ENCODE results near the gene HGFAC.

HGFAC gene

DNA sequence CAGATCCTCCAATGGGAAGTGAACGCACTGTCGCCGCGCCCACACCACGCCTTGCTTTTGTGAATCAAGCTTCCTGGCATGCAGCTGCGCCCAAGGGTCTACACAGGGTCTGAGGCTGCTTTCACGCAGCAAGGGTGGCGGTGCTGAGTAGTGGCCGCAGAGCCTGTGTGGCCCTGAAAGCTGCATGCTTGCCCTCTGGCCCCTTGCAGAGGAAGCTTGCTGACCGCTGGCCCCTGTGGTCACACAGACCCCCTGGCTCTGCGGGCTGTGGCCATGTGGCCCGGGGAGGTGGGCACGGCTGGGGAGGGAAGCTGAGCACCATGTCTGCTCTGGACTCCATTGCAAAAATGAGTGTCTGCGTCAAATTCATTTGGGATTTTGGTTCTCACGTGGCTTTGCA is 30.1 kb downstream of the HGFAC start:
- Histone ChIP-seq H3K4me3 (ENCODE audit: low read length) (no peak overlapping the region), H3K27ac (ENCODE audit: low read depth, low read length) (no peak overlapping the region), H3K79me2 (ENCODE audit: control insufficient read depth, low read length) (no peaks in the 10 kb centered on the region), H4K20me1 (ENCODE audit: control insufficient read depth, insufficient read depth, low read depth, low read length) (no peaks in the 10 kb centered on the region), H3K4me1 (ENCODE audit: control insufficient read depth, low read length) (no peaks in the 10 kb centered on the region), H3F3A (ENCODE audit: control insufficient read depth, insufficient read depth) (no peaks in the 10 kb centered on the region), H3K9me3 (ENCODE audit: control insufficient read depth, insufficient read depth, low read length) (peaks cover 11% of the 10 kb centered on the region; the same call in 1 of the 2 replicates), H3K36me3 (ENCODE audit: control insufficient read depth, low read length) (no peaks in the 10 kb centered on the region), H3K9me2 (replicated peaks; ENCODE audit: control insufficient read depth, low read length) (no peaks in the 10 kb centered on the region), H3K4me2 (ENCODE audit: low read length) (no peak overlapping the region), H3K27me3 (ENCODE audit: control insufficient read depth, low read length) (no peaks in the 10 kb centered on the region)
- TF ChIP-seq EZH2phosphoT487 (IDR thresholded peaks at IDR 0.05; ENCODE audit: borderline replicate concordance, low read length) = no peak
- TF ChIP-seq, protein P1, sequence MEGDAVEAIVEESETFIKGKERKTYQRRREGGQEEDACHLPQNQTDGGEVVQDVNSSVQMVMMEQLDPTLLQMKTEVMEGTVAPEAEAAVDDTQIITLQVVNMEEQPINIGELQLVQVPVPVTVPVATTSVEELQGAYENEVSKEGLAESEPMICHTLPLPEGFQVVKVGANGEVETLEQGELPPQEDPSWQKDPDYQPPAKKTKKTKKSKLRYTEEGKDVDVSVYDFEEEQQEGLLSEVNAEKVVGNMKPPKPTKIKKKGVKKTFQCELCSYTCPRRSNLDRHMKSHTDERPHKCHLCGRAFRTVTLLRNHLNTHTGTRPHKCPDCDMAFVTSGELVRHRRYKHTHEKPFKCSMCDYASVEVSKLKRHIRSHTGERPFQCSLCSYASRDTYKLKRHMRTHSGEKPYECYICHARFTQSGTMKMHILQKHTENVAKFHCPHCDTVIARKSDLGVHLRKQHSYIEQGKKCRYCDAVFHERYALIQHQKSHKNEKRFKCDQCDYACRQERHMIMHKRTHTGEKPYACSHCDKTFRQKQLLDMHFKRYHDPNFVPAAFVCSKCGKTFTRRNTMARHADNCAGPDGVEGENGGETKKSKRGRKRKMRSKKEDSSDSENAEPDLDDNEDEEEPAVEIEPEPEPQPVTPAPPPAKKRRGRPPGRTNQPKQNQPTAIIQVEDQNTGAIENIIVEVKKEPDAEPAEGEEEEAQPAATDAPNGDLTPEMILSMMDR (IDR thresholded peaks at IDR 0.05; ENCODE audit: low read depth, low read length, poor library complexity, severe bottlenecking) = no peak

DNA sequence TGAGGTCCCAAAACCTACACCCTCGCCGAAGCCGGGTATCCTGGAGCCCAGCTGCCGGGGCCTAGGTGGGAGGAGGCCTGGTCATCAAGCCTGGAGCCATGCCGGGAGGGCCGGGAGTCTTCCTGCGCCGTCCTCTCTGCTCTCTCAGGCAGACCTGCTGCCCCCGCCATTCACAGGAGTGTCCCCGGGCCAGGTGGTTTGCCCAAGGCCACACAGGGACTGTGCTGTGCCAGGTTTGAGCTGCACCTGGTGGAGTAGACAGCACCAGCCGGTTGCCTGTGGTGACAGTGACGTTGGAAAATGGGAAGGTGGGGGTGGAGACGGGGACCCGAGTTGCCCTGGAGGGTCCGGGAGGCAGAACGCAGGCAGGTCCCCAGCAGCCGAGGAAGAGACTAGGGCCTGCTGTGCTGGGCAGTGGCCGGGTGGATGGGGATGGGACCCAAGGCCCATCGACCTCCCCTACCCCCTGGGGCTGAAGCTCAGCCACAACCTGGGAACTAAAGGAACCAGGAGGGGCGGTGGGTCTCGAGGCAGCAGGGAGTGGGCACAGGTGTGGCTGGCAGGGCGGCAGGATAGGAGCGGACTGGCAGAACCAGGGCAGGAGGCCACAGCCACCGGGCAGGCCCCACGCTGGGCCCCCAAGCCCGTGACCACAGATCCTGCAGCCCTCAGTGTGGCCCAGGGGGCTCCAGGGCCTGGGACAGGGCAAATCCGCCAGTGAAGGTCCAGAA is 30.8 kb downstream of the HGFAC start:
- Histone ChIP-seq H3K79me2 (ENCODE audit: control insufficient read depth, low read length) (no peaks in the 10 kb centered on the region), H3K27me3 (ENCODE audit: control insufficient read depth, low read length) (no peaks in the 10 kb centered on the region), H3F3A (ENCODE audit: control insufficient read depth, insufficient read depth) (no peaks in the 10 kb centered on the region), H3K36me3 (ENCODE audit: control insufficient read depth, low read length) (no peaks in the 10 kb centered on the region), H4K20me1 (ENCODE audit: control insufficient read depth, insufficient read depth, low read depth, low read length) (no peaks in the 10 kb centered on the region), H3K4me1 (ENCODE audit: control insufficient read depth, low read length) (no peaks in the 10 kb centered on the region), H3K4me3 (ENCODE audit: low read length) (no peak overlapping the region), H3K9me2 (replicated peaks; ENCODE audit: control insufficient read depth, low read length) (no peaks in the 10 kb centered on the region), H3K4me2 (ENCODE audit: low read length) (no peak overlapping the region), H3K27ac (ENCODE audit: low read depth, low read length) (no peak overlapping the region), H3K9me3 (ENCODE audit: control insufficient read depth, insufficient read depth, low read length) (peaks cover 11% of the 10 kb centered on the region; the same call in 1 of the 2 replicates)
- TF ChIP-seq, protein P1 (IDR thresholded peaks at IDR 0.05; ENCODE audit: low read depth, low read length, poor library complexity, severe bottlenecking) = no peak
- no peak for TF ChIP-seq EZH2phosphoT487 (IDR thresholded peaks at IDR 0.05; ENCODE audit: borderline replicate concordance, low read length)

DNA sequence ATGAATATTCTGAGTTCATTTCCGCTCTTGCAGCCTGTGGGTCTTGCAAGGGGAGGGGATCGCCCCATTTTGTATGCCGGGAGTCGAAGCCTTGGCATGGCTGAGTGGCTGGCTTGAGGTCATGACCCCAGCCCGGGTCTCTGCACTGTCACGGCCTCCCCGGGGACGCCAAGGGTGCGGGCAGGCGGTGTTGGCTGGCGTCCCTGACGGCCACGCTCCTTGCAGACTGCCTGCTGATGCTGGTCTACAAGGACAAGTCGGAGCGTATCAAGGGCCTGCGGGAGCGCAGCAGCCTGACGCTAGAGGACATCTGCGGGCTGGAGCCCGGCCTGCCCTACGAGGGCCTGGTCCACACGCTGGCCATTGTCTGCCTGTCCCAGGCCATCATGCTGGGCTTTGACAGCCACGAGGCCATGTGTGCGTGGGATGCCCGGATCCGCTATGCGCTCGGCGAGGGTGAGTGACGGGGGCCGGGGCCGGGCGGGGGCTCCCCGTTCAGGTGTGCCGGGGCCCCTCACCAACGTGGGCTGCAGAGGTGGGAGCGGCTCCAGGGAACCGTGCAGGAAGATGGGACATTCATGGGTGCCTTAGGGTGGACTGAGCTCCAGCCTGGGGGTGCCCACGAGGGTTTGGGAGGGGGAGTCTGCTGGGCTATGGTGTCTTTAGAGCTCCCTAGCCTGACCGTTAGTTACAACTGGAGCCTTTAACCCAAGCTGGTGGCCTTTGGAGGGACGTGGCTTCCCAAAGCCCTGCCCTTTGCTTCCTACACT is 31.6 kb downstream of the HGFAC start:
- H3K9me3 ChIP-seq (ENCODE audit: control insufficient read depth, insufficient read depth, low read length) = peaks cover 7% of the 10 kb centered on the region; the same call in 1 of the 2 replicates
- H3K27ac ChIP-seq (ENCODE audit: low read depth, low read length) = no peak overlapping the region
- H3K4me2 ChIP-seq (ENCODE audit: low read length) = no peak overlapping the region
- no peaks in the 10 kb centered on the region for H3K36me3 ChIP-seq (ENCODE audit: control insufficient read depth, low read length)
- H3K9me2 ChIP-seq (replicated peaks; ENCODE audit: control insufficient read depth, low read length) = no peaks in the 10 kb centered on the region
- H3K79me2 ChIP-seq (ENCODE audit: control insufficient read depth, low read length) = no peaks in the 10 kb centered on the region
- TF ChIP-seq EZH2phosphoT487 (IDR thresholded peaks at IDR 0.05; ENCODE audit: borderline replicate concordance, low read length) = no peak
- TF ChIP-seq, protein P1 (IDR thresholded peaks at IDR 0.05; ENCODE audit: low read depth, low read length, poor library complexity, severe bottlenecking) = no peak
- H3K4me3 ChIP-seq (ENCODE audit: low read length) = no peak overlapping the region
- H3K4me1 ChIP-seq (ENCODE audit: control insufficient read depth, low read length) = no peaks in the 10 kb centered on the region
- no peaks in the 10 kb centered on the region for H4K20me1 ChIP-seq (ENCODE audit: control insufficient read depth, insufficient read depth, low read depth, low read length)
- H3K27me3 ChIP-seq (ENCODE audit: control insufficient read depth, low read length) = no peaks in the 10 kb centered on the region
- H3F3A ChIP-seq (ENCODE audit: control insufficient read depth, insufficient read depth) = no peaks in the 10 kb centered on the region
